ENCODE results near the gene ICAM4.
A peak's percentile ranks its signal among the peaks of the same experiment; 100 is the strongest.

ICAM4 gene

DNA sequence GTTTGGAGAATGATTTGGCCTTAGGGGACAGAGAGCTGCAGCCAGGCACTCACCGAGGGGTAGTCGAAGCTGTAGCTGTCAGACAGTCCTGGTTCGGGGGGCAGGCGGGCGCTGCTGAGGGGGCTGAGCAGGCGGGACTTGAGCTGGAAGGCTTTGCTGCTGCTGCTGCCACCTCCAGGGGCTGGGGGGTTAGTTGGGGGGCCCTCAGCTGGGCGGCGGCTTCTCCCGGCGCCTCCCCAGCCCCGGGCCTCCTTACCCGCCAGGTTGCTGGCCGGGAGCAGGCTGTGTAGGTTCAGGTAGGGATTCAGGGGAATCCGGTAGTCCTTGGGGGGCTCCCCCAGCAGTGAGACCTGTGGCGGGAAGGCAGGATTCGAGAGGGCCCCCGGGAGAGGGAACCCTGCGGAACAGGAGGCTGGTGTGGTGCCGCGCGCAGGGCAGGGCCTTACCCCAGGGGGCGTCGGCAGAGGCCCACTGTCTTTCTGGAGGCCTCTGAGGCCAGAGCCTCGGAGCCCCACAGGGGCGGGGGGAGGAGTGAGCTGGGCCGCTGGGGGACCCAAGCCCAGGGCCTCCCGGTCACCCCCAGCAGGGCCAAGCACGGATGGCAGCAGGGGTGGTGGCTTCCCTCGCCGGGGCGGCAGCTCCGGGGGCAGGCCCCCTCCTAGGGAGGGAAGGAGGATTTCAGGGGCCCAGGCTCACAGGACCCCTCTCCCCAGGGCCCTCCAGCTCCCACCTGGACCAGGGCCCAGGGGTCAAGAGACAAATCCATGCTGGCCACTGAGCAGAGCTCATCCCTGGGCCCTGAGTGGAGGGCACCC, 34.1 kb downstream of the ICAM4 start:
- Histone ChIP-seq H3K4me1 (ENCODE audit: control insufficient read depth, insufficient read depth, low read length, poor library complexity, severe bottlenecking) (no peaks in the 10 kb centered on the region), H3K36me3 (ENCODE audit: control insufficient read depth, insufficient read depth, low read length) (peaks cover 77% of the 10 kb centered on the region), H3K9me3 (ENCODE audit: control insufficient read depth, low read length) (no peaks in the 10 kb centered on the region), H3K27me3 (replicated peaks; ENCODE audit: control insufficient read depth, insufficient read depth, low read length, poor library complexity, severe bottlenecking) (no peaks in the 10 kb centered on the region), H3K27ac (ENCODE audit: insufficient read depth, low read length, poor library complexity, severe bottlenecking) (no peak overlapping the region), H3K4me3 (ENCODE audit: insufficient read depth, low read depth, low read length, poor library complexity, severe bottlenecking) (no peak overlapping the region)
- DNase-seq: no peak

DNA sequence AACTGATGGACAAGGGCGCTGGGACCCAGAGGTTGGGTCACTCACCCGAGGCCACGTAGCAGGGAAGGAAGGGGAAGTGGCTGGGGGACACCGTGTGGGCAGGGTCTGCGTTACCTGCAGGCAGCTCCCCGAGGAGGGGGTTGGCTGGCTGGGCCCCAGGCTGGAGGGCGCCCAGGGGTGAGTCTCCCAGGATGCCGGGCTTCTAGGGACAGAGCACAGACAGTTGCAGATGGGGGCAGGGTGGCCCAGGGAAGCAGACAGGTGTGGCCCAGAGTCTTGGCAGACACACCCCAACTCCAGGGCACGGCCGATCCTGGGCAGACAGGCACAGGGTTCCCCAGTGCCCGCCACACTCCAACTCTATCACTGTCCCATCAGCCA, 34.7 kb downstream of the ICAM4 start:
- Histone ChIP-seq H3K36me3 (ENCODE audit: control insufficient read depth, insufficient read depth, low read length) (peaks cover 83% of the 10 kb centered on the region), H3K4me1 (ENCODE audit: control insufficient read depth, insufficient read depth, low read length, poor library complexity, severe bottlenecking) (no peaks in the 10 kb centered on the region), H3K27me3 (replicated peaks; ENCODE audit: control insufficient read depth, insufficient read depth, low read length, poor library complexity, severe bottlenecking) (no peaks in the 10 kb centered on the region), H3K9me3 (ENCODE audit: control insufficient read depth, low read length) (no peaks in the 10 kb centered on the region), H3K4me3 (ENCODE audit: insufficient read depth, low read depth, low read length, poor library complexity, severe bottlenecking) (no peak overlapping the region), H3K27ac (ENCODE audit: insufficient read depth, low read length, poor library complexity, severe bottlenecking) (no peak overlapping the region)
- no peak for DNase-seq

DNA sequence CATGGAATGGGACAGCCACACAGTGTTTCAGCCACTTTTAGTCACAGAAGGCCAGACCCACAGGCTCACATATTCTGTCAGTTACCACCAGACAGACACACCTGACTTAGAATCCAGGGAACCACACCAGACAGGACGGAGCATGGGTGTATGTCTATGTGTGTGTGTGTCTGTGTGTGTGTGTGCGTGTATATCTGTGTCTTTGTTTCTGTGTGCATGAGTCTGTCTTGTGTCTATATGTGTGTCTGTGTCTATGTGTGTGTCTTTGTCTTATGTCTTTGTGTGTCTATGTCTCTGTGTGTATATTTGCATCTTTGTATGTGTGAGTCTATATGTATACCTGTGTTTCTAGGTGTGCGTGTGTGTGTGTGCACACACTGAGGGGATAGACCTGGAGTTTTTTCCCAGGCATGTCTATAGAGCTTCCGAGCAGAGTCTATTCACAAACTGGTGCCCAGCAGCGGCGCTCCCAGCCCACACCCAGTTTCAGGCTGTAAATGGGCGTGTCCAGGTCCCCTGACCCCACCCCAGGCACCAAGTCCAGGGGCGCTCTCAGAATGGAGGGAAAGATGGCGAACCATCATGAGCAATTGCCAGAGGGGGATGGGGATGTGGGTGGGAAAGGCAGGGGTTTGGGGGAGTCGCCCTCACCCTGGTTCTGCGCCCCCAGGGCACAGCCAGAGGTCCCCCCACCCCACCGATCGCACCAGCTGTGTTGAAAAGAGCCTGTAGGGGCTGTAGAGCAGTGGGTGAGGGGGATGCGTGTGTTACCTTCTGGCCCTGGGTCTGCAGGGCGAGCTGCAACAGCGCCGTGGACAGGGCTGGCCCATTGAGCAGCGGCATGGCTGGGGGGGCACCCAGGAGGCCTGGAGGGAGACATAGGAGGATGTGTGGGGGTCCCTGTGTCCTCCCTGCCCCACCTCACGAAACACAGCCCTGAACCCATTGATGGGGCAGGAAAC, 35.4 kb downstream of the ICAM4 start:
- no peak for DNase-seq
- no peaks in the 10 kb centered on the region for H3K4me1 ChIP-seq (ENCODE audit: control insufficient read depth, insufficient read depth, low read length, poor library complexity, severe bottlenecking)
- H3K36me3 ChIP-seq (ENCODE audit: control insufficient read depth, insufficient read depth, low read length): peaks cover 86% of the 10 kb centered on the region
- H3K9me3 ChIP-seq (ENCODE audit: control insufficient read depth, low read length): no peaks in the 10 kb centered on the region
- no peak overlapping the region for H3K4me3 ChIP-seq (ENCODE audit: insufficient read depth, low read depth, low read length, poor library complexity, severe bottlenecking)
- no peaks in the 10 kb centered on the region for H3K27me3 ChIP-seq (replicated peaks; ENCODE audit: control insufficient read depth, insufficient read depth, low read length, poor library complexity, severe bottlenecking)
- no peak overlapping the region for H3K27ac ChIP-seq (ENCODE audit: insufficient read depth, low read length, poor library complexity, severe bottlenecking)

DNA sequence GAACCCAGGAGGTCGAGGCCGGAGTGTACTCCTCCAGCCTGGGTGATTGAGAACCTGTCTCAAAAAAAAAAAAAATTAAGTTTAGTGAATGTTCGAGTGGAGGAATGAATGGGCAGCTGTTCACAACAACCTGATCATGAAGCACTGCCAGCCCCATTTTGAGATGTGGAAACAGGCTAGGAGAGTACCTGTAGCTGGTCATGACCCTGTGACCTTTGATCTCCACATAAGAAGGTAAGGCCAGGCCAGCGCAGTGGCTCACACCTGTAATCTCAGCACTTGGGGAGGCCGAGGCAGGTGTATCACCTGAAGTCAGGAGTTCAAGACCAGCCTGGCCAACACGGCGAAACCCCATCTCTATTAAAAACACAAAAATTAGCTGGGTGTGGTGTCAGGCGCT, 39.0 kb downstream of the ICAM4 start:
- Histone ChIP-seq H3K27ac (ENCODE audit: insufficient read depth, low read length, poor library complexity, severe bottlenecking) (no peak overlapping the region), H3K27me3 (replicated peaks; ENCODE audit: control insufficient read depth, insufficient read depth, low read length, poor library complexity, severe bottlenecking) (no peaks in the 10 kb centered on the region), H3K4me1 (ENCODE audit: control insufficient read depth, insufficient read depth, low read length, poor library complexity, severe bottlenecking) (no peaks in the 10 kb centered on the region), H3K4me3 (ENCODE audit: insufficient read depth, low read depth, low read length, poor library complexity, severe bottlenecking) (no peak overlapping the region), H3K36me3 (ENCODE audit: control insufficient read depth, insufficient read depth, low read length) (peaks cover 93% of the 10 kb centered on the region), H3K9me3 (ENCODE audit: control insufficient read depth, low read length) (no peaks in the 10 kb centered on the region)
- DNase-seq: no peak

DNA sequence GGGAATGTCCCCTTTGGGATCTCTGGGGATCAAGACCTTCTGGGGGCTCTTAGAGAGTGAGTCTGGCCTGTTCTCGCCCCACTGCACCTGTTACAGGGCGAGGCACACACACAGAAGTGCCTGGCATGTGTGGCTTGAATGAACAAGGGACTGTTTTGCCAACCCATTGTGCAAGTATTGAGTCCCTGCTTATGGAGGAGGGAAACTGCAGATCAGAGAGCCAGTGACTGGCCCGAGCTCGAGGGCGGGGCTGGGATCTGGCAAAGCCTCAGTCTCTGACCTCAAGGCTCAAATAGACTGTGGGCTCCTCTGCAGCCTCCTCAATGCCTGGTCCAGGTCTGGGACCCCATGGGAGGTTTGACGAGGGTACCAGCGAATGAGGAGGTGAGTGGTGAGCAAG, 41.0 kb downstream of the ICAM4 start:
- no peak overlapping the region for H3K27ac ChIP-seq (ENCODE audit: insufficient read depth, low read length, poor library complexity, severe bottlenecking)
- H3K9me3 ChIP-seq (ENCODE audit: control insufficient read depth, low read length): no peaks in the 10 kb centered on the region
- peaks cover 73% of the 10 kb centered on the region for H3K36me3 ChIP-seq (ENCODE audit: control insufficient read depth, insufficient read depth, low read length)
- H3K4me1 ChIP-seq (ENCODE audit: control insufficient read depth, insufficient read depth, low read length, poor library complexity, severe bottlenecking): peaks cover 9% of the 10 kb centered on the region
- no peak overlapping the region for H3K4me3 ChIP-seq (ENCODE audit: insufficient read depth, low read depth, low read length, poor library complexity, severe bottlenecking)
- no peak for DNase-seq
- no peaks in the 10 kb centered on the region for H3K27me3 ChIP-seq (replicated peaks; ENCODE audit: control insufficient read depth, insufficient read depth, low read length, poor library complexity, severe bottlenecking)

DNA sequence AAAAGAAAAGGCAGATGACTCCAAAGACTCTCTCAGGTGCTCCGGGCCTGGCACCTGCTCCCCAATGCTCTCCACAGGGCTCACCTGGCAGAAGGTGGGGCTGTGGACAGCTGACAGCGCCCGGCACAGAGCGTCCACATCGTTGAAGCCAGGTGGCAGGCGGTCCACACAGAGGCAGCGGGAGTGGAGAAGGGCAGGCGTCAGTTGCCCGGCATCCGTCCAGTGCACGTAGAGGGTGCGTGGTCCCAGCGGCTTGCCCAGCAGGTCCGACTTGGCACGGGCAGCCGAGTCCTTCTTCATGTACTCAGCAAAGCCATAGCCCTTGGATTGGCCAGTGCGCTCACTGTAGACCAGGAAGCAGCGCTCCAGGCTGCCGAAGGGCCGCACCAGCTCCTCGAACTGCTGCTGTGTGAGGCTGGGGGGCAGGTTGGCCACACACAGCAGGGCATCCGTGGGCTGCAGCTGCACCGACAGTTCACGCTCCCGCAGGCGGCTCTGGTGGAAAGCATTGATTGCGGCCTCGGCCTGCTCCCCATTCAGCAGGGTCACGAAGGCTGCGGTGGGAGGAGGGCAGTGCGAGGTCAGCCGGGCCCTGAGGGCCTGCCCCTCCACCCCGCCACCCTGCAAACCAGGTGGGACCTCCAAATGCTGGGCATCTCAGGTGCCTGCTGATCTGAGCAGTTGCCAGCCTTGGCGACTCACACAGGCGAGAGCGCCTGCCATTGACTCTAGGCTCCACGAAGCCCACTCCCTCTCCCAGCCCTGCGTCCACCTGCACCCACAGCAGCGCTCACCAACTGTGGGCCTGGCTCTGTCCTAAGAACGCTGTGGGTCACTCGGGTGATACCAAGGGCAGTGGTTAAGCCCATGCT, 42.0 kb downstream of the ICAM4 start:
- peaks cover 13% of the 10 kb centered on the region for H3K4me1 ChIP-seq (ENCODE audit: control insufficient read depth, insufficient read depth, low read length, poor library complexity, severe bottlenecking)
- H3K36me3 ChIP-seq (ENCODE audit: control insufficient read depth, insufficient read depth, low read length): peaks cover 63% of the 10 kb centered on the region
- no peaks in the 10 kb centered on the region for H3K27me3 ChIP-seq (replicated peaks; ENCODE audit: control insufficient read depth, insufficient read depth, low read length, poor library complexity, severe bottlenecking)
- no peaks in the 10 kb centered on the region for H3K9me3 ChIP-seq (ENCODE audit: control insufficient read depth, low read length)
- DNase-seq: no peak
- no peak overlapping the region for H3K4me3 ChIP-seq (ENCODE audit: insufficient read depth, low read depth, low read length, poor library complexity, severe bottlenecking)
- H3K27ac ChIP-seq (ENCODE audit: insufficient read depth, low read length, poor library complexity, severe bottlenecking): no peak overlapping the region

DNA sequence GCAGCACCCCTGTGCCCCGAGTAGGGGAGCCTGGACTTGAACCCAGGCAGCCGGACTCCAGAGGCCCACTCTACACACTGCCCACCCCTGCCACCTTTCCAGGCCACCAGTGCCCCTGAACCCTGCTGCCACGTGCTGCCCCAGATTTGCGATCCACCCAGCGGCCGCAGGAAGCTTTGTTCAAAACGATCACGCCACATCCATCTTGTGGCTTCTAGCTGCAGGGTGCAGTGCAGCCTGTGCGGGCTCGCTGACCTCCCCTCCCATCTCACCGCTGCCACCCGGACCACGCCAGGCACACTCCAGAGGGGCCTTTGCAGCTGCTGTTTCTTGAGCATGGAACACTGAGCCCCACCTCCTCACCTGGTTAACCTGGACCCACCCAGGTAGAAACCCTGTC, 42.8 kb downstream of the ICAM4 start:
- H3K9me3 ChIP-seq (ENCODE audit: control insufficient read depth, low read length): no peaks in the 10 kb centered on the region
- no peak overlapping the region for H3K27ac ChIP-seq (ENCODE audit: insufficient read depth, low read length, poor library complexity, severe bottlenecking)
- H3K36me3 ChIP-seq (ENCODE audit: control insufficient read depth, insufficient read depth, low read length): peaks cover 59% of the 10 kb centered on the region
- H3K4me3 ChIP-seq (ENCODE audit: insufficient read depth, low read depth, low read length, poor library complexity, severe bottlenecking): no peak overlapping the region
- DNase-seq: no peak
- H3K27me3 ChIP-seq (replicated peaks; ENCODE audit: control insufficient read depth, insufficient read depth, low read length, poor library complexity, severe bottlenecking): no peaks in the 10 kb centered on the region
- peaks cover 18% of the 10 kb centered on the region for H3K4me1 ChIP-seq (ENCODE audit: control insufficient read depth, insufficient read depth, low read length, poor library complexity, severe bottlenecking)

DNA sequence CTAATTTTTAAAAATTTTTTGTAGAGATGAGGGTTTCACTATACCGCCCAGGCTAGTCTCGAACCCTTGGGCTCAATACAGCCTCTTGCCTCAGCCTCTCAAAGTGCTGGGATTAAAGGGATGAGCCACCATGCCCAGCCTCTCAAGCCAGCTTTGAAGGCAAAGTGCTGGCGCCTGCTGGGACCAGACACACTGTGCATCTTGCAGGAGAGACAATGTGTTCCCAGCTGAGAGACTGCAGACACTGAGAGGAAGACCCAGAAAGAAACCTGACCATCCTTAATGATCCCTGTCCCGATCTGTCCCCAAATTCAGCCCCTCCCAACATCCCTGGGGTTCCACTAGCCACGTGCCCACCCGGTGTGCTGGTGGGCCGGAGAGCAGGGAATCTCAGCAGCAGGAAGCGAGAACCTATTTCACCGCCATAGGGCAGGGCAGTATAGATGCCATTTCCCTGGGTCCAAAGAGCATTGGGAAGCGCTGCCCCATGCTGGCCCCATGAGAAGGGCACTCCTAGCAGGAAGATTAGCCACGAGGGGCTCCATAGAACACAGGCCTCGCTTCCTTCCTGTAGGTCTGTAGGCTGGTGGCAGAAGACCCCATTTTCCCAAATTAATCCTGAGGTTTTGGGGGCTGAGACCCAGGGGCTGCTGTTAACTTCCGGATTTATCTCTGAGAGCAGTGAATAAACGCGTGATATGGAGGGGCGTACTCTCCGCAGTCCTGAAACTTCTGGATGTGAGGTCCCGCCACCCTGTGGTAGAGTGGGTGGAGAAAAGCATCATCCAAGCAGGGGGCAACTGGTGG, 45.6 kb downstream of the ICAM4 start:
- peak overlapping the region; percentile 87 for H3K4me3 ChIP-seq (ENCODE audit: insufficient read depth, low read depth, low read length, poor library complexity, severe bottlenecking)
- DNase-seq: no peak
- H3K27ac ChIP-seq (ENCODE audit: insufficient read depth, low read length, poor library complexity, severe bottlenecking): peak overlapping the region; percentile 92
- peaks cover 54% of the 10 kb centered on the region for H3K36me3 ChIP-seq (ENCODE audit: control insufficient read depth, insufficient read depth, low read length)
- no peaks in the 10 kb centered on the region for H3K27me3 ChIP-seq (replicated peaks; ENCODE audit: control insufficient read depth, insufficient read depth, low read length, poor library complexity, severe bottlenecking)
- H3K4me1 ChIP-seq (ENCODE audit: control insufficient read depth, insufficient read depth, low read length, poor library complexity, severe bottlenecking): peaks cover 21% of the 10 kb centered on the region
- no peaks in the 10 kb centered on the region for H3K9me3 ChIP-seq (ENCODE audit: control insufficient read depth, low read length)
